ENCODE measurements around the gene SELENOW.
"Not testable (repeated sequence)": the region's sequence is repeated elsewhere in the genome, so short reads cannot be mapped to it uniquely, and the experiment has no call there.

The SELENOW gene

GRCh38 chr19:47778049-47778953 is at the start of gene SELENOW:
SELENOW (plus strand) TSS chr19:47778703; CDS start chr19:47778786, 83 bp downstream.
- in situ Hi-C loops (cut with HindIII; ENCODE audit: low sequenced_read_pairs), result no loop called here

GRCh38 chr19:47729468-47729798 is 49.1 kb upstream of the SELENOW start:
- in situ Hi-C loops (cut with HindIII; ENCODE audit: low sequenced_read_pairs), result no loop called here

- in situ Hi-C loops (cut with HindIII; ENCODE audit: low sequenced_read_pairs), result no loop called here
Observed at GRCh38 chr19:47729799-47730520, 48.5 kb upstream of the SELENOW start.

- in situ Hi-C loops (cut with HindIII; ENCODE audit: low sequenced_read_pairs), result no loop called here
Observed at GRCh38 chr19:47730521-47730889, 48.0 kb upstream of the SELENOW start.

GRCh38 chr19:47730910-47731309 is 47.6 kb upstream of the SELENOW start:
- in situ Hi-C loops (cut with HindIII; ENCODE audit: low sequenced_read_pairs), result no loop called here

DNA sequence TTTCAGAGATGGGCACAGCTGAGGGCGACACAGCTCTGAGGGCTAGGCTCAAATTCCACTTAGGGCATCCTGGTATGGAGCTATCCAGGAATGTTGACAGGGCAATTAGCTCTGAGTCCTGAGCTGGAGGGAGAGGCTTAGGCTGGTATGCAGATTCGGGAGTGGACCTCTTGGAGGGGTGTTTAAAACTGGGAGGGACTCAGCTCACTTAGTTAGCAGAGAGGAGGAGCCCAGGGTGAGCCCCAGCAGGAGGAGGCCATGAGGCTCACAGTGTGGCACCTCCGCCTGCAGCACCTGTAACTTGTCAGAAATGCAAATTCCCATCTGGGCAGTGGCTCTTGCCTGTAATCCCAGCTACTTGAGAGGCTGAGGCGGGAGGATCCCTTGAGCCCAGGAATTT is 43.4 kb upstream of the SELENOW start:
- in situ Hi-C loops (cut with HindIII; ENCODE audit: low sequenced_read_pairs), result no loop called here

- in situ Hi-C loops (cut with HindIII; ENCODE audit: low sequenced_read_pairs), result no loop called here
Observed at GRCh38 chr19:47740866-47741519, 37.5 kb upstream of the SELENOW start.

GRCh38 chr19:47741544-47742140 is 36.9 kb upstream of the SELENOW start:
- in situ Hi-C loops (cut with HindIII; ENCODE audit: low sequenced_read_pairs), result no loop called here

GRCh38 chr19:47742634-47743033 is 35.9 kb upstream of the SELENOW start:
- in situ Hi-C loops (cut with HindIII; ENCODE audit: low sequenced_read_pairs), result no loop called here

DNA sequence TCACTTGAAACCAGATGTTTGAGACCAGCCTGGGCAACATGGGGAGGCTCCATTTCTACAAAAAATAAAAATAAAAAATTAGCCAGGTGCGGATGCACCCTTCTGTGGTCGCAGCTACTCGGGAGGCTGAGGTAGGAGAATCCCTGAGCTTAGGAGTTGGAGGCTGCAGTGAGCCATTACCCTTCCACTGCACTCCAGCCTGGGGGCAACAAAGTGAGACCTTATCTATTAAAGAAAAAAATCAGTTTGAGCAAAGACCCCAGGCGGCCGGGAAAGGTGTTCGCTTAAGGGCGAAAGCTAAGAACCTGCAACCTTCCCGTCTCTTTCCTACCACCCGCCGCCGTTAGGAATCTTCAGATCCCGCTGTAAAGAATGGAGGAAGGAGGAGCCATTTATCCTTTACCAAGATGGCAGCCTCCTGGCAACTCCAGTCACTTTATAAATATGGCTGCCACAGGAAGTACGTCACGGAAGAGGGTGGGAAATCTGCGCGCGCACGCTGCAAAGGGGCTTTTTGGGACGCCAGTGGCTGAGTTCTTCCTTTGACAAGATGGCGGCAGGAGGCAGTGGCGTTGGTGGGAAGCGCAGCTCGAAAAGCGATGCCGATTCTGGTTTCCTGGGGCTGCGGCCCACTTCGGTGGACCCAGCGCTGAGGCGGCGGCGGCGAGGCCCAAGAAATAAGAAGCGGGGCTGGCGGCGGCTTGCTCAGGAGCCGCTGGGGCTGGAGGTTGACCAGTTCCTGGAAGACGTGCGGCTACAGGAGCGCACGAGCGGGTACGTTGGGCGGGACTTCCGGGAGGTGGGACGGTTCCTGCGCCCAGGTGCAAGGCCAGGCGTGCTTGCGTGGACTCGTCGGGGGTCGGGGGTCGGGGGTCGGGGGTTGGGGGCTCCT is 33.2 kb upstream of the SELENOW start, which contains the start of gene NOP53:
NOP53 (plus strand) TSS at position 537 of the 892 bp plus-strand sequence; CDS start at position 551, 14 bp downstream.
- in situ Hi-C loops (cut with HindIII; ENCODE audit: low sequenced_read_pairs), result no loop called here

GRCh38 chr19:47746129-47746528 is 32.4 kb upstream of the SELENOW start:
- in situ Hi-C loops (cut with HindIII; ENCODE audit: low sequenced_read_pairs), result not testable (repeated sequence)

- in situ Hi-C loops (cut with HindIII; ENCODE audit: low sequenced_read_pairs), result no loop called here
Observed at GRCh38 chr19:47749326-47749725, 29.2 kb upstream of the SELENOW start.

DNA sequence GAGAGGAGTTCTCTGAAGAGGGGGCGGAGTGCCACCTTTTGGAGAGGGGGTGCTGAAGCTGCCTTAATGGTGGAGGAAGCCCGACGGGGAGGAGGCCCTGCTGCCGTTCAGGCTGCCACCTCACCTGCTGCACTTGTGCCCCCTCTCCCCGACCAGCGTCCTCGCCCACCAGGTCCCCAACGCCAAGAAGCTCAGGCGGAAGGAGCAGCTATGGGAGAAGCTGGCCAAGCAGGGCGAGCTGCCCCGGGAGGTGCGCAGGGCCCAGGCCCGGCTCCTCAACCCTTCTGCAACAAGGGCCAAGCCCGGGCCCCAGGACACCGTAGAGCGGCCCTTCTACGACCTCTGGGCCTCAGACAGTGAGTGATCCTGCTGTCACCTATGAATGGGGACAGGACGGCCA is 27.8 kb upstream of the SELENOW start:
- in situ Hi-C loops (cut with HindIII; ENCODE audit: low sequenced_read_pairs), result no loop called here

DNA sequence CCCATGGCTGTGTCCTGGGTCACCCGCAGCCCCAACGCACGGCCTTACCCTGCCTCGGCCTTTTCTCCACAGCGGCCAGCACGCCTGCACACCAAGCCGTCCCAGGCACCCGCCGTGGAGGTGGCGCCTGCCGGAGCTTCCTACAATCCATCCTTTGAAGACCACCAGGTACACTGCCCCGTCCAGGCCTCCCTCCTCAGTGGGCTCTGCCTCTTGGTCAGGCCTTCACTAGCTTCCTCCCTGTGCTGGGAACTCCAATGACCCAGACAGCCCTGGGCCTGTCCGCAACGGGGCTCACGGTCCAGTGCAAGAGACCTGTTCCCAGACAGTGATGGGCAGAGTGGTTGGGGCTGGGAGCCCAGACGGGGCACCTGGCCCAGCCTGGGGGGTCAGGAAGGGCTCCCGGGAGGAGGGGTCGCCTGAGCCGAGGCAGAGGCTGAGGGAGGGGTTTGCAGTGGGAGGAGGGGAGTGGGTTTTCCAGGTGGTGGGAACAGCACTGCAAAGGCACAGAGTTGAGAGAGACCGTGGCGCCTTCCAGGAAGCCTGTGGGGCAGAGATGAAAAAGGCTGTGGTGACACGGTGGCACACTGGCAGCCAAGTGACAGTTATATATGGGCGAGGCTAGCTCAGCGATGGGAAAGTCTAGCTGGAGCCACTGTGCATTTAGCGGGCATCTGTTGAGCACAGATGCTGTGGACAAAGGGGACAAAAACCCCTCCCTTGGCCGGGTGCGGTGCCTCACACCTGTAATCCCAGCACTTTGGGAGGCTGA is 25.9 kb upstream of the SELENOW start:
- in situ Hi-C loops (cut with HindIII; ENCODE audit: low sequenced_read_pairs), result no loop called here

- in situ Hi-C loops (cut with HindIII; ENCODE audit: low sequenced_read_pairs), result no loop called here
Observed at GRCh38 chr19:47754206-47755064, 24.1 kb upstream of the SELENOW start.

DNA sequence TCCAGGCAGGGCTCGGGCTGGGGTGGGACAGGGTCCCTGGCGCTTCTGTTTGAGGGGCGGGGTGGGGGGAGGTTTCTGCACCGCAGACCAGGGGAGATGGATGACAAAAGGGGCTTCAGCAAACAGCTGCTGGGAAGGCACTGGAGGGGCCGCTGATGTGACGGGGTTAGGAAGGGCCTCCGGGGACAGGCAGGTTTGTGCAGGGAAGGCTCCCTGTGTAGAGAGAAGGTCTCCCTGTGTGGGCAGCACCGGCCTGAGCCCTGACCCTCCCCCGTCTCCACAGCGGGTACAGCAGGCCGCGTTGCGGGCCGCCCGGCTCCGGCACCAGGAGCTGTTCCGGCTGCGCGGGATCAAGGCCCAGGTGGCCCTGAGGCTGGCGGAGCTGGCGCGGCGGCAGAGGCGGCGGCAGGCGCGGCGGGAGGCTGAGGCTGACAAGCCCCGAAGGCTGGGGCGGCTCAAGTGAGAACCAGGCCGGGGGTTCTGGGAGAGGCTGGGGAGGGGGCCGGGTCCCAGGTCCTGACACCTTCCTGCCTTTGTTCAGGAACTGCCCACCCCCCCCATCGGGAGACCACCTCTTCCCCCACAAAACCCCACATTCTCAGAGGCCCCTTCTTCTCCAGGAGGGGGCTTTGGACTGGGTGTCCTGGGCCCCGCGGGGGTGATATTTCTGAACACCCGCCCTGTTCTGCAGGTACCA is 23.3 kb upstream of the SELENOW start:
- in situ Hi-C loops (cut with HindIII; ENCODE audit: low sequenced_read_pairs), result no loop called here

DNA sequence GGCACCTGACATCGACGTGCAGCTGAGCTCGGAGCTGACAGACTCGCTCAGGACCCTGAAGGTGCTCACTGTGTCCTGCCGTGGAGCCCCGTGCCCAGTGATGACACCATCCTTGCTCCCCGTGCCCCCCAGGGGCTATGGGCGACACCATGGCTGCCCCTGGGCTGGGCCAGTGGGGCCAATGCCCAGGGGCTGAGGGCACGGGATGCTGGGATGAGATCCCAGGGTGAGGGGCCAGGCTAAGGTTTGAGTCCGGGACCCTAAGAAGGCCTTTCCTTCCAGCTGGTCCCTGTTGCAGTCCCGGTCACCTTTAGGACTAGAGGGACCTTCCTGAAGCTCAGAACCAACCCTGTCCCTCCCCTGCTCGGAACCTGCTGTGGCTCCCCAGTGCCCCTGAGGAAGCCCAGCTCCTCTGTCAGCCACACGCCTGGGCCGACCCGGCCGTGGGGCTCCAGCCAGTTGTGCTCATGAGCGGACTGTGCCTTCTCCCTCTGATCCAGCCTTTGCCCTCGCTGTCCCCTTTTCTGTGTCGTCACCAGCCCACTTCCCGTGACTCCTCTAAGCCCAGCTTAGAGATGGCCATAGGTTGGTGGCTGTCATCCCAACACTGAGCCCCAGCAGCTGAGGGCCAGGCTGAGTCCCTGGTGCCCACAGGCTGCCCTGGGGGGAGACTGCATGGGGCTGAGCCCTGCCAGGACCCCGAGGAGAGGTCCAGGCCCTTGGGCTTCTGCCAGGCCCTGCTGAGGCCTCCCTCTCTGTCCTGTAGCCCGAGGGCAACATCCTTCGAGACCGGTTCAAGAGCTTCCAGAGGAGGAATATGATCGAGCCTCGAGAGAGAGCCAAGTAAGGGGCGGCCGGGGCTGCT is 22.5 kb upstream of the SELENOW start:
- in situ Hi-C loops (cut with HindIII; ENCODE audit: low sequenced_read_pairs), result no loop called here
